Hepatocyte (in vitro differentiated cells): ENCODE data around the gene TPTE2. TPM values are rescaled to one million over a fixed set of nuclear protein-coding genes. Genes with fewer than 3 reads are reported as not detected.
"Not testable (repeated sequence)": the region's sequence is repeated elsewhere in the genome, so short reads cannot be mapped to it uniquely, and the experiment has no call there.

Source experiments
- DNase-seq: peaks from one replicate; pipeline ENCODE4 v3.0.0-alpha.2; 2016; ENCODE audit warnings: low spot score
- H2AFZ ChIP-seq: fragments of 200-600 bp; sonication (generic); 2 replicates; pipeline ENCODE4 v1.6.0; 2016; ENCODE audit warnings: antibody characterized with exemption, mild to moderate bottlenecking
- H3K27ac ChIP-seq: fragments of 200-600 bp; sonication (generic); 2 replicates; pipeline ENCODE4 v1.5.1; 2016; ENCODE audit warnings: mild to moderate bottlenecking
- H3K27me3 ChIP-seq: fragments of 200-600 bp; sonication (generic); 2 replicates; pipeline ENCODE4 v1.6.1; 2016
- H3K36me3 ChIP-seq: fragments of 200-600 bp; sonication (generic); replicated peaks from 2 replicates; pipeline ENCODE4 v1.5.1; 2016; ENCODE audit warnings: low read depth; ENCODE audit not compliant: insufficient read depth
- H3K4me1 ChIP-seq: fragments of 200-600 bp; sonication (generic); 2 replicates; pipeline ENCODE4 v1.5.1; 2016; ENCODE audit warnings: mild to moderate bottlenecking, moderate library complexity; ENCODE audit not compliant: insufficient read depth
- H3K4me2 ChIP-seq: fragments of 200-600 bp; sonication (generic); 2 replicates; pipeline ENCODE4 v1.6.0; 2016
- H3K4me3 ChIP-seq: fragments of 200-600 bp; sonication (generic); 2 replicates; pipeline ENCODE4 v1.5.1; 2016; ENCODE audit warnings: mild to moderate bottlenecking
- H3K79me2 ChIP-seq: fragments of 200-600 bp; sonication (generic); 2 replicates; pipeline ENCODE4 v1.6.0; 2017; ENCODE audit warnings: mild to moderate bottlenecking
- H3K9me2 ChIP-seq: fragments of 200-600 bp; sonication (generic); replicated peaks from 2 replicates; pipeline ENCODE4 v1.6.0; 2017; ENCODE audit warnings: mild to moderate bottlenecking; ENCODE audit not compliant: insufficient read depth
- H3K9me3 ChIP-seq: fragments of 200-600 bp; sonication (generic); 2 replicates; pipeline ENCODE4 v1.5.1; 2016; ENCODE audit warnings: low read depth, mild to moderate bottlenecking
- H4K20me1 ChIP-seq: fragments of 200-600 bp; sonication (generic); 2 replicates; pipeline ENCODE4 v1.6.0; 2016; ENCODE audit warnings: mild to moderate bottlenecking; ENCODE audit not compliant: insufficient read depth, poor library complexity, severe bottlenecking
- CTCF ChIP-seq: fragments of 200-600 bp; sonication (generic); IDR thresholded peaks from 2 replicates; pipeline ENCODE4 v1.5.1; 2016; ENCODE audit warnings: antibody characterized with exemption, mild to moderate bottlenecking; ENCODE audit not compliant: poor library complexity
- EZH2 ChIP-seq: fragments of 200-600 bp; sonication (generic); IDR thresholded peaks from 2 replicates; pipeline ENCODE4 v1.6.1; 2016; ENCODE audit warnings: antibody characterized with exemption, mild to moderate bottlenecking, borderline replicate concordance
- EZH2phosphoT487 ChIP-seq: fragments of 200-600 bp; sonication (generic); IDR thresholded peaks from one replicate; pipeline ENCODE4 v1.6.1; 2018; ENCODE audit warnings: antibody characterized with exemption, mild to moderate bottlenecking, low read depth, moderate library complexity; ENCODE audit not compliant: unreplicated experiment, severe bottlenecking
- WGBS: methylation state at CpG from one replicate; pipeline ENCODE4 v1.1.6; 2016; ENCODE audit warnings: low lambda C conversion rate; ENCODE audit errors: missing lambda C conversion rate; 5-methylcytosine and 5-hydroxymethylcytosine counted together
- polyA plus RNA-seq: library from polyadenylated mRNA; unstranded; fragments of >200 nt; fragmentation: Nextera tagmentation; extraction: Ambion mirVana; gene quantifications from 2 replicates; pipeline ENCODE4 v1.2.1, GENCODE V29; 2016
- total RNA-seq: library from RNA; depleted of rRNA; stranded (reverse); fragments of >200 nt; gene quantifications from 2 replicates; pipeline ENCODE4 v1.2.3, GENCODE V29; 2014

TPTE2 gene
- total and polyA plus RNA-seq, 2 experiments from 2014 or later, result not detected

- Histone ChIP-seq H3K4me2 (no peak overlapping the region), H3K27me3 (no peaks in the 10 kb centered on the region), H3K79me2 (no peaks in the 10 kb centered on the region), H3K4me3 (no peak overlapping the region), H3K9me2 (no peaks in the 10 kb centered on the region), H3K4me1 (no peaks in the 10 kb centered on the region), H3K27ac (no peak overlapping the region), H3K9me3 (no peaks in the 10 kb centered on the region), H3K36me3 (no peaks in the 10 kb centered on the region), H4K20me1 (no peaks in the 10 kb centered on the region), H2AFZ (no peak overlapping the region)
- no peak for TF ChIP-seq CTCF
- TF ChIP-seq EZH2phosphoT487, result no peak
- TF ChIP-seq EZH2, result no peak
- DNase-seq, result no peak
- WGBS, result 62% methylated on average over 4 of the region's 4 CpGs
These were observed 10.9 kb upstream of the TPTE2 start for GRCh38 chr13:19572280-19572679.

- Histone ChIP-seq H3K9me2 (no peaks in the 10 kb centered on the region), H3K4me1 (no peaks in the 10 kb centered on the region), H3K9me3 (no peaks in the 10 kb centered on the region), H3K79me2 (no peaks in the 10 kb centered on the region), H3K4me2 (no peak overlapping the region), H3K27ac (no peak overlapping the region), H3K36me3 (no peaks in the 10 kb centered on the region), H2AFZ (no peak overlapping the region), H4K20me1 (no peaks in the 10 kb centered on the region), H3K4me3 (no peak overlapping the region), H3K27me3 (no peaks in the 10 kb centered on the region)
- DNase-seq, result no peak
- TF ChIP-seq EZH2phosphoT487 (no peak), EZH2 (no peak), CTCF (no peak)
- WGBS, result 22% methylated on average over 1 of the region's 1 CpG
These were observed 6.6 kb upstream of the TPTE2 start for GRCh38 chr13:19567820-19568534.

- H3K79me2 ChIP-seq, result no peaks in the 10 kb centered on the region
- H3K27ac ChIP-seq, result no peak overlapping the region
- H3K4me3 ChIP-seq, result no peak overlapping the region
- no peak for DNase-seq
- no peak overlapping the region for H2AFZ ChIP-seq
- no peaks in the 10 kb centered on the region for H3K9me3 ChIP-seq
- WGBS, result 93% methylated on average over 27 of the region's 28 CpGs
- no peak for TF ChIP-seq CTCF
- no peak for TF ChIP-seq EZH2
- TF ChIP-seq EZH2phosphoT487, result no peak
- no peaks in the 10 kb centered on the region for H3K36me3 ChIP-seq
- no peak overlapping the region for H3K4me2 ChIP-seq
- H3K9me2 ChIP-seq, result no peaks in the 10 kb centered on the region
- no peaks in the 10 kb centered on the region for H4K20me1 ChIP-seq
- H3K4me1 ChIP-seq, result no peaks in the 10 kb centered on the region
- no peaks in the 10 kb centered on the region for H3K27me3 ChIP-seq
These were observed 253 bp upstream of the TPTE2 start for GRCh38 chr13:19561585-19561984.

GRCh38 chr13:19560672-19561071 lies 660 bp downstream of the TPTE2 start:
- H3K27me3 ChIP-seq, DNase-seq, H3K9me3 ChIP-seq, H3K36me3 ChIP-seq, H3K27ac ChIP-seq, H3K4me3 ChIP-seq, H2AFZ ChIP-seq, H3K4me2 ChIP-seq, H3K9me2 ChIP-seq, H4K20me1 ChIP-seq, H3K79me2 ChIP-seq, H3K4me1 ChIP-seq: not testable (repeated sequence)
- WGBS, result 93% methylated on average over 19 of the region's 22 CpGs

DNA sequence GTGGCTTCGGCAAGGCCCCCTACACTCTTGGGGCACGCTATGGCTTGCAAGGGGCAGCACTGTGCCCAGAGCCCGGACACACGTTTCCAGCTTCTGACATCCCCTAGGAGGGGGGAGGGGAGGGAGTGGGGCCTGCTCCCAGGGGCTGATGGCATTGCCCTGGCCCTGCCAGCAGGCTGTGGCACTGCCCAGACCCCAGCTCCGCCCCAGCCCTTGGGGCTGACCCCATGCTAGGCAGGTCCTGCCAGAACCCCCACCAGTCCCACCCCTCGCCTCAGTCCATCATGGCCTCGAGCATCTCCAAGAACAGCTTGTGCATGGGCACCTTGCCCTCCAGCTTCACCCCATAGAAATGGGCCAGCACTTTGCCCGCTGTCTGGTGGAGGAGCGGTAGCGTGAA lies 1.6 kb downstream of the TPTE2 start:
- H3K27me3 ChIP-seq, H3K79me2 ChIP-seq, H3K4me1 ChIP-seq, DNase-seq, H3K27ac ChIP-seq, H3K4me2 ChIP-seq, H3K4me3 ChIP-seq, H4K20me1 ChIP-seq, H3K9me2 ChIP-seq, H3K9me3 ChIP-seq, H2AFZ ChIP-seq, H3K36me3 ChIP-seq: not testable (repeated sequence)
- no CpG with 5 or more reads among the region's 10 CpGs for WGBS

GRCh38 chr13:19557287-19557686 lies 4.0 kb downstream of the TPTE2 start:
- not testable (repeated sequence) for H3K79me2 ChIP-seq, H3K4me2 ChIP-seq, H3K36me3 ChIP-seq, H4K20me1 ChIP-seq, H2AFZ ChIP-seq, H3K4me3 ChIP-seq, H3K9me2 ChIP-seq, H3K27ac ChIP-seq, DNase-seq, H3K4me1 ChIP-seq, H3K27me3 ChIP-seq, H3K9me3 ChIP-seq
- 70% methylated on average over 2 of the region's 4 CpGs for WGBS
